ENCODE results near the gene TRIM46.
"Not testable (repeated sequence)": the region's sequence is repeated elsewhere in the genome, so short reads cannot be mapped to it uniquely, and the experiment has no call there.

TRIM46 gene

GRCh38 chr1:155186067-155186793, 12.6 kb downstream of the TRIM46 start:
- no peak for DNase-seq (ENCODE audit: low spot score)

- DNase-seq (ENCODE audit: low spot score): no peak
Measured at GRCh38 chr1:155186794-155187455, 13.3 kb downstream of the TRIM46 start.

- DNase-seq (ENCODE audit: low spot score): no peak
Measured at GRCh38 chr1:155187456-155187891, 13.8 kb downstream of the TRIM46 start.

GRCh38 chr1:155188268-155188667, 14.6 kb downstream of the TRIM46 start:
- DNase-seq (ENCODE audit: low spot score): no peak

GRCh38 chr1:155189926-155190325, 16.3 kb downstream of the TRIM46 start:
- DNase-seq (ENCODE audit: low spot score): not testable (repeated sequence)

- DNase-seq (ENCODE audit: low spot score): no peak
Measured at GRCh38 chr1:155191904-155192303, 18.3 kb downstream of the TRIM46 start.

GRCh38 chr1:155192346-155193274, 19.0 kb downstream of the TRIM46 start:
- DNase-seq (ENCODE audit: low spot score): no peak

GRCh38 chr1:155193275-155193990, 19.8 kb downstream of the TRIM46 start:
- peak; percentile 93 for DNase-seq (ENCODE audit: low spot score)

GRCh38 chr1:155193991-155194240, 20.3 kb downstream of the TRIM46 start:
- DNase-seq (ENCODE audit: low spot score): not testable (repeated sequence)

- no peak for DNase-seq (ENCODE audit: low spot score)
Measured at GRCh38 chr1:155195201-155196102, 21.8 kb downstream of the TRIM46 start.

GRCh38 chr1:155196103-155196892, 22.6 kb downstream of the TRIM46 start:
- no peak for DNase-seq (ENCODE audit: low spot score)

GRCh38 chr1:155196893-155197638, 23.4 kb downstream of the TRIM46 start:
- DNase-seq (ENCODE audit: low spot score): no peak

- DNase-seq (ENCODE audit: low spot score): no peak
Measured at GRCh38 chr1:155197901-155198546, 24.4 kb downstream of the TRIM46 start.

- no peak for DNase-seq (ENCODE audit: low spot score)
Measured at GRCh38 chr1:155198547-155198906, 24.9 kb downstream of the TRIM46 start.

GRCh38 chr1:155199792-155200191, 26.1 kb downstream of the TRIM46 start:
- DNase-seq (ENCODE audit: low spot score): no peak

GRCh38 chr1:155200920-155201319, 27.3 kb downstream of the TRIM46 start:
- DNase-seq (ENCODE audit: low spot score): no peak

- no peak for DNase-seq (ENCODE audit: low spot score)
Measured at GRCh38 chr1:155202198-155202597, 28.5 kb downstream of the TRIM46 start.

- no peak for DNase-seq (ENCODE audit: low spot score)
Measured at GRCh38 chr1:155202731-155203515, 29.3 kb downstream of the TRIM46 start.
